Keratinocyte (primary cell): ENCODE data around the gene RPRML. TPM values are rescaled to one million over a fixed set of nuclear protein-coding genes. Genes with fewer than 3 reads are reported as not detected.

ENCODE experiments used
- DNase-seq: peaks from one replicate; pipeline ENCODE4 v3.0.0-alpha.2; 2011; ENCODE audit warnings: low read depth, missing footprints, low spot score
- FAIRE-seq: peaks from 2 replicates; lab custom pipeline; 2011; peaks lifted over from hg19 to GRCh38; lab: Jason Lieb, UNC
- H2AFZ ChIP-seq: 2 replicates; pipeline ENCODE4 v1.6.0; 2012; ENCODE audit warnings: low read length, control low read depth, inconsistent platforms; ENCODE audit not compliant: control insufficient read depth
- H3K27ac ChIP-seq: 2 replicates; pipeline ENCODE4 v1.5.1; 2011; ENCODE audit warnings: low read length; ENCODE audit not compliant: control insufficient read depth, insufficient read depth
- H3K27me3 ChIP-seq: 3 replicates; pipeline ENCODE4 v1.6.0; 2011; ENCODE audit warnings: low read length; ENCODE audit not compliant: control insufficient read depth, insufficient read depth; ENCODE audit errors: extremely low read depth
- H3K36me3 ChIP-seq, 2 experiments: 2 replicates in 1 of 2; 3 replicates in 1 of 2; pipeline ENCODE4 v1.5.1; 2011; ENCODE audit warnings: low read length in 2 of 2, mild to moderate bottlenecking in 1 of 2; ENCODE audit not compliant: control insufficient read depth in 2 of 2, insufficient read depth in 2 of 2; ENCODE audit errors: extremely low read depth in 1 of 2
- H3K4me1 ChIP-seq: 3 replicates; pipeline ENCODE4 v1.5.1; 2011; ENCODE audit warnings: low read length; ENCODE audit not compliant: control insufficient read depth, insufficient read depth; ENCODE audit errors: extremely low read depth
- H3K4me2 ChIP-seq: 3 replicates; pipeline ENCODE4 v1.6.0; 2011; ENCODE audit warnings: low read depth, low read length; ENCODE audit not compliant: control insufficient read depth, insufficient read depth; ENCODE audit errors: extremely low read depth
- H3K4me3 ChIP-seq, 3 experiments: fragments of 200-600 bp in 1 of 3; sonication (generic) in 1 of 3; 2 replicates in 2 of 3; 3 replicates in 1 of 3; pipeline ENCODE4 v1.5.1; 2011 to 2016; ENCODE audit warnings: low read length in 3 of 3, mild to moderate bottlenecking in 3 of 3, control low read depth in 2 of 3, inconsistent platforms in 1 of 3, low read depth in 1 of 3, mixed read lengths in 1 of 3, mixed run types in 1 of 3, moderate library complexity in 1 of 3; ENCODE audit not compliant: control insufficient read depth in 2 of 3, insufficient read depth in 2 of 3; ENCODE audit errors: extremely low read depth in 1 of 3
- H3K79me2 ChIP-seq: 2 replicates; pipeline ENCODE4 v1.6.0; 2012; ENCODE audit warnings: low read length; ENCODE audit not compliant: control insufficient read depth, insufficient read depth
- H3K9ac ChIP-seq: 3 replicates; pipeline ENCODE4 v1.6.0; 2011; ENCODE audit warnings: low read length; ENCODE audit not compliant: control insufficient read depth, insufficient read depth; ENCODE audit errors: extremely low read depth
- H3K9me1 ChIP-seq: 3 replicates; pipeline ENCODE4 v1.6.0; 2011; ENCODE audit warnings: low read length; ENCODE audit not compliant: control insufficient read depth, insufficient read depth; ENCODE audit errors: extremely low read depth
- H3K9me3 ChIP-seq: 2 replicates; pipeline ENCODE4 v1.5.1; 2012; ENCODE audit warnings: low read depth, low read length; ENCODE audit not compliant: control insufficient read depth
- H4K20me1 ChIP-seq: 3 replicates; pipeline ENCODE4 v1.6.0; 2011; ENCODE audit warnings: low read length; ENCODE audit not compliant: control insufficient read depth, insufficient read depth; ENCODE audit errors: extremely low read depth
- EZH2 ChIP-seq: IDR thresholded peaks from one replicate; pipeline ENCODE4 v1.6.1; 2012; ENCODE audit warnings: inconsistent platforms, mild to moderate bottlenecking, low read length, moderate library complexity
- dilution Hi-C: fragments of 300-500 bp; cut with MboI; formaldehyde crosslinking; loops from one replicate; pipeline ENCODE4 v1.7.0; 2020; ENCODE audit warnings: low sequenced_read_pairs; ENCODE audit not compliant: extremely low pct_ligation_motif_present
- polyA plus RNA-seq, 5 experiments: library from polyadenylated mRNA; depleted of rRNA in 3 of 5; stranded (reverse) in 3 of 5; stranded (forward) in 1 of 5; unstranded in 1 of 5; fragments of >200 nt; gene quantifications; 1 replicate in 1 of 5; 2 replicates in 3 of 5; 3 replicates in 1 of 5; pipeline versions ENCODE4 v1.2.1 to v1.2.3, GENCODE V29; 2011 to 2012; ENCODE audit warnings: missing spikeins in 2 of 5, low read depth in 1 of 5, low replicate concordance in 1 of 5
- TF ChIP-seq, protein P1 (sequence below), 3 experiments: IDR thresholded peaks in 1 of 3; conservative IDR thresholded peaks in 1 of 3; optimal IDR thresholded peaks in 1 of 3; 2 replicates in 2 of 3; 3 replicates in 1 of 3; pipeline versions ENCODE3 to v1.5.1; 2011; ENCODE audit warnings: low read length in 3 of 3, mild to moderate bottlenecking in 3 of 3, moderate library complexity in 2 of 3, control low read depth in 1 of 3, inconsistent platforms in 1 of 3; ENCODE audit not compliant: insufficient read depth in 2 of 3; ENCODE audit errors: extremely low read depth in 1 of 3

The RPRML gene
- polyA plus RNA-seq, 1 donor (not counting 4 experiments of a cell fraction or from before 2014, with no cell fraction given), result not detected

GRCh38 chr17:46984341-46984740, 5.3 kb upstream of the RPRML start:
- Histone ChIP-seq H3K36me3 (no peaks in the 10 kb centered on the region), H3K4me2 (no peak overlapping the region), H3K4me1 (no peaks in the 10 kb centered on the region), H3K79me2 (no peaks in the 10 kb centered on the region), H3K9me3 (no peaks in the 10 kb centered on the region), H3K27ac (no peak overlapping the region), H3K9ac (no peak overlapping the region), H3K9me1 (no peaks in the 10 kb centered on the region), H4K20me1 (no peaks in the 10 kb centered on the region), H3K4me3 (no peak overlapping the region), H2AFZ (no peak overlapping the region), H3K27me3 (peaks cover 16% of the 10 kb centered on the region)
- dilution Hi-C loops, result no loop called here
- FAIRE-seq, result no peak
- no peak for DNase-seq
- TF ChIP-seq EZH2, result no peak
- TF ChIP-seq, protein P1, sequence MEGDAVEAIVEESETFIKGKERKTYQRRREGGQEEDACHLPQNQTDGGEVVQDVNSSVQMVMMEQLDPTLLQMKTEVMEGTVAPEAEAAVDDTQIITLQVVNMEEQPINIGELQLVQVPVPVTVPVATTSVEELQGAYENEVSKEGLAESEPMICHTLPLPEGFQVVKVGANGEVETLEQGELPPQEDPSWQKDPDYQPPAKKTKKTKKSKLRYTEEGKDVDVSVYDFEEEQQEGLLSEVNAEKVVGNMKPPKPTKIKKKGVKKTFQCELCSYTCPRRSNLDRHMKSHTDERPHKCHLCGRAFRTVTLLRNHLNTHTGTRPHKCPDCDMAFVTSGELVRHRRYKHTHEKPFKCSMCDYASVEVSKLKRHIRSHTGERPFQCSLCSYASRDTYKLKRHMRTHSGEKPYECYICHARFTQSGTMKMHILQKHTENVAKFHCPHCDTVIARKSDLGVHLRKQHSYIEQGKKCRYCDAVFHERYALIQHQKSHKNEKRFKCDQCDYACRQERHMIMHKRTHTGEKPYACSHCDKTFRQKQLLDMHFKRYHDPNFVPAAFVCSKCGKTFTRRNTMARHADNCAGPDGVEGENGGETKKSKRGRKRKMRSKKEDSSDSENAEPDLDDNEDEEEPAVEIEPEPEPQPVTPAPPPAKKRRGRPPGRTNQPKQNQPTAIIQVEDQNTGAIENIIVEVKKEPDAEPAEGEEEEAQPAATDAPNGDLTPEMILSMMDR (optimal IDR thresholded peaks at IDR 0.05 in 1 of 3, IDR thresholded peaks at IDR 0.05 in 1 of 3, conservative IDR thresholded peaks at IDR 0.05 in 1 of 3; ENCODE audit: extremely low read depth in 1 of 3, insufficient read depth in 2 of 3, low read length in 3 of 3), result no peak

DNA sequence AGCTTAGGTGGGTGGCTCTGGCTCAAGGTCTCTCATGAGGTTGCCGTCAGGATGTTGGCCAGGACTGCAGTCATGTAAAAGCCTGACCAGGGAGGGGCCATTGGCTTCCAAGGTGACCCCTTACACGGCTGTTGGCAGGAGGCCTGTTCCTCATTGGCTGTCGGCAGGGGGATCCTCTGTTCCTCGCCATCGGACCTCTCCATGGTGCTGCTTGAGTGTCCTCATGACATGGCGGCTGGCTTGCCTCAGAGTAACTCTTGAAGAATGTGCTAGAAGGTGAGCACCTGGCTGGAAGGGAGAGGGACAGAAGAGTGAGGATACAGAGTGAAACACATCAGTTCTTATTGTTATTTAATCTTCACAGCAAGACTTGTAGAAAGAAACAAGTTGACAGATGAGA, 4.7 kb upstream of the RPRML start:
- no peak for FAIRE-seq
- no peak overlapping the region for H3K27ac ChIP-seq
- dilution Hi-C loops, result no loop called here

More for the DNA sequence above, 4.7 kb upstream of the RPRML start:
- Histone ChIP-seq H3K9ac (no peak overlapping the region), H3K79me2 (no peaks in the 10 kb centered on the region), H2AFZ (no peak overlapping the region), H3K36me3 (no peaks in the 10 kb centered on the region), H3K4me1 (no peaks in the 10 kb centered on the region), H3K4me3 (no peak overlapping the region), H3K4me2 (no peak overlapping the region), H3K9me3 (no peaks in the 10 kb centered on the region), H3K27me3 (peaks cover 22% of the 10 kb centered on the region), H3K9me1 (no peaks in the 10 kb centered on the region), H4K20me1 (no peaks in the 10 kb centered on the region)
- no peak for TF ChIP-seq EZH2
- TF ChIP-seq, protein P1 (optimal IDR thresholded peaks at IDR 0.05 in 1 of 3, IDR thresholded peaks at IDR 0.05 in 1 of 3, conservative IDR thresholded peaks at IDR 0.05 in 1 of 3; ENCODE audit: extremely low read depth in 1 of 3, insufficient read depth in 2 of 3, low read length in 3 of 3), result no peak
- no peak for DNase-seq
